Muscle of arm (tissue), 12 donors: ENCODE results near the gene DCAF17. TPM values are rescaled to one million over a fixed set of nuclear protein-coding genes. Genes with fewer than 3 reads are reported as not detected.
"Not testable (repeated sequence)": the region's sequence is repeated elsewhere in the genome, so short reads cannot be mapped to it uniquely, and the experiment has no call there.

Source experiments
- DNase-seq: peaks from one replicate; pipeline ENCODE4 v3.0.0-alpha.2; 2013
- polyA plus RNA-seq, 12 donors: library from polyadenylated mRNA; unstranded; fragments of 120-200 nt; gene quantifications; one replicate each; pipeline ENCODE4 v1.2.1, GENCODE V29; 2013; ENCODE audit not compliant: insufficient read length in 12 of 12

DCAF17 gene
- polyA plus RNA-seq, 12 donors = 11.5 to 29.4 (median 17.7) TPM; not detected in 1

DNA sequence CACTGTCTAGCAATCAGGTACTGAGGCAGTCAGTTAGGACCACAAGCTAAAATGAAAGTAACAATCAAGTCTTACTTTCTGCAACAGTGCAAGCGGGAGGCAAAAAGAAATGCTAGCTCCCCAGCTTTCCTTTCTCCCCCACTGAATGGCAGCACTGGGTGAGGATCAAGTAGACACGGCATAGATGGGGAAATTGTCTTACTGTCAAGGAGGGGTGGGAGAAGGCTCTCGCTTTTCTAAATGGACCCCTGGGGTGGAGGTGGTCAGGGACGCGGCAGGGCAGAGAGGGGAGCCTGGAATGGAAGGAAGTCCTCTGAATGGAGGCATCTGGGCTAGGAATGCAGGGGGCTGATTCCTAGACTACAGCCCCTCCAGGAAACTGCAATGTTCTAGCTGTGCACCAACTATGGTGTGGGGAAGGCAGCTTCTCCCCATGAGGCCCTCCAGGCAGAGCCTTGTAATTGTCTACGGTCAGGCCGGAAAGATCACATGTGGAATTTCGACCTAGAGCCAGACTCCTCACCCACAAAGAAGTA is 24.5 kb upstream of the DCAF17 start:
- DNase-seq = no peak

DNA sequence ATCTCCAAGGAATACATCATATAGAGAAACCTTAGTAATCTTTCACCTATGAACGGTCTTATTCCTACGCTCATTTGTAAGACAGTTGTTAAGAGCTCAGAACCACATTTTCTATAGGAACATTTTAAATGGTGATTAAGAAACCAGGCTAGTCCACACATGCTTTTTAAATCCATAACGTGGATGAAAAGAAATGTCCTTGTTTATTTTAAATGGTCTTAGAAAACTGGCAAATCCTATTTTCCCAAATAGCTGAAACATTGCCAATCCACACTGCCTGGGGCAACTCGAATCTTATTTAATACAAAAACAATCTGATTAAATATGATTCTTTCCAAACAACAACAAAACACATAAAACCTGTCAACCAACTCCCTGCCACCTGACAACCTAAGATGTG is 23.9 kb upstream of the DCAF17 start:
- DNase-seq = no peak

DNA sequence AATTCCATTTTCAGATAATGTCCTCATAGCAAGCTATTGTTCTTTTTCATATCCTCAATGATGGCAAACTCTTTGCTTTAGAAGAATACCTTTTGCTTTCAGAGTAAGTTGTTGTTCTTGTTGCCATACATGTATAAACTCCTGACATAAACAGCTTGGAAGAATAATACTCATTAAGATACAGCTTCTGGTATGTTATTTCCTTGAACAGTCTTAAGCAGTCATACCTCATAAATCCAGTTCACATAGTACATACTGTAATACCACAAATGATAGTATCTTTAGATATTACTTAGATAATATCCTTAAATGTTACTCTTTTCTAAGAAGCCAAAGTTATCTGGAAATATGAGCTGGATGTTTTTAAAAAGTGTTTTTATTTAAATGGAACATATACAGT is 23.4 kb upstream of the DCAF17 start:
- no peak for DNase-seq

DNA sequence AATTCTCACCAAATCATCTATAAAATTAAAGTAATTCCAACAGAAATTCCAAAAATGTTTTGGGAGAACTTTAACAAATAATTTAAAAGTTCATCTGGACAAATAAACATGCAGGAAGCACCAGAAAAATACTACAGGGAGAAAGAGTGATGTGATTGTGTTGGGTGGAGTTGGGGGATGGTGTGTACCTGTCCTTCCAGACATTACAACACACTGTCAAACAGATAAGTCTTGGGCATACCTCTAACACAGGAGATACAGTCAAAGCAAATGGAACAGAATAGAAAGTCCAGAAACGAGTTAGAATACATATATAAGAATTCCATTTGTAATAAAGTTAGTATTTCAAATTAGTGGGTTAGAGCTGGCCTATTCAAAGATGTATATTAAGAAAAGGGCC is 22.8 kb upstream of the DCAF17 start:
- no peak for DNase-seq

DNA sequence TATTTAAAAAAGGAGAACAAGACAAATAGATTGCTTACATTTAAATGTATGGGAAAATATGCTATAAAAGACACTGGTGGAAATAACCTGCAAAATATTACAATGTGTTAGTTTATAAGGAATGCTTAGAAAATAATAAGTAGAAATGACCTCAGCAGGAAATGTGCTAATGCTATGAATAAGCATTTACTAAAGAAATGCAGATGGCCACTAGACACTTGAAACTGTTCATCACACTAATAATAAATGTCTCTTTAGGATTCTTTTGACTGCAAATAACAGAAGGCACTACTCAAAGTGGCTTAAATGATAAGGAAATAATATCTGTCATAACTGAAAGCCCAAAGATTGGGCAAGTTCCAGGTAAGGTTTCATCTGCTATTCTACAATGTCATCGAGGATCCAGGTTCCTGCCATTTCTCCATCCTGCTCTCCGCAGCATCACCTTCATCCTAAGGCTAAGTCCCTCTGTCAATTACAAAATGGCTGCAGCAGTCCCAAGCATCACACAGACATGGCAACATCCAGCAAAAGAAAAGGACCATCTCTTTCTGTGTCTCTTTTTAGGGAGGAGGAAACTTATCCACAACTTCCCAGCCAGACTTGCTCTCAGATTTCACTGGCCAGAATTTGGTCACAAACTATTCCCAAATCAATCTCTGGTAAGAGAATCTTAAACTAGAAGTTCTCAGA is 22.1 kb upstream of the DCAF17 start:
- no peak for DNase-seq

DNA sequence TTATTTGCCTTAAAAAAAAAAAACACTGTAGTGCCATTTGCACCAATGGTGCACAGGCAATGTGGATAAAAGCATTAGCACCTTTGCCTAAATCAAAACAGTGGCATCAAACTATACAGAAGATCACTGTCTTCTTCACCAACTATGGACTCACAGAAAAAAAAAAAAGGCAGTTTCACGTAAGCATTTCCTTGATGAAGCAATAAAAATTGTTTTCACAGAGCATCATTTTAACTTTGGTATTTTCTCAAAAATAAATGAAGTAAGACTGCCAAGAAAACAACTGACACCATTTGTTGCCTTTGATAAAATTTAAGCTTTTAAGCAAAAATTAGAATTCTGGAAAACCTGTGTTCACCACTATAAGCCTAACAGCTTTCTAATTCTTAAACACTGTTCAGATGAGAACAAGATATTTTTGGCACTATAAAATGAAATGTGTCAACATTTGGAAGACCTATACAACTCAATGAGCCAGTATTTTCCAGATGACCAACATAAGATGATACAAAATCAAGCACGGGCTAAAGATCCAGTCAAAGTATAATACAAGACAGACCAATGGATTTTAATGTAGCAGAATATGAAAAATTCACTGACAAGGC is 21.4 kb upstream of the DCAF17 start:
- DNase-seq = peak; percentile 53

DNA sequence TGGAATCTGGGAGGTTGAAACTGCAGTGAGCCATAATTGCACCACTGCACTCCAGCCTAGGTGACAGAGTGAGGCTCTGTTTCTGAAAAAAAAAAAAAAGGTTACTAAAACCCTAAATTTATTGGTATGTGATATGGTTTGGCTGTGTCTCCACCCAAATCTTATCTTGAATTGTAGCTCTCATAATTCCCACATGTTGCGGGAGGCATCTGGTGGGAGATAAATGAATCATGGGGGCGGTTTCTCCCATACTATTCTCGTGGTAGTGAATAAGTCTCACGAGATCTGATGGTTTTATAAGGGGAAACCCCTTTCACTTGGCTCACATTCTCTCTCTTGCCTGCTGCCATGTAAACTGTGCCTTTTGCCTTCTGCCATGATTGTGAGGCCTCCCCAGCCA is 19.4 kb upstream of the DCAF17 start:
- DNase-seq = not testable (repeated sequence)

DNA sequence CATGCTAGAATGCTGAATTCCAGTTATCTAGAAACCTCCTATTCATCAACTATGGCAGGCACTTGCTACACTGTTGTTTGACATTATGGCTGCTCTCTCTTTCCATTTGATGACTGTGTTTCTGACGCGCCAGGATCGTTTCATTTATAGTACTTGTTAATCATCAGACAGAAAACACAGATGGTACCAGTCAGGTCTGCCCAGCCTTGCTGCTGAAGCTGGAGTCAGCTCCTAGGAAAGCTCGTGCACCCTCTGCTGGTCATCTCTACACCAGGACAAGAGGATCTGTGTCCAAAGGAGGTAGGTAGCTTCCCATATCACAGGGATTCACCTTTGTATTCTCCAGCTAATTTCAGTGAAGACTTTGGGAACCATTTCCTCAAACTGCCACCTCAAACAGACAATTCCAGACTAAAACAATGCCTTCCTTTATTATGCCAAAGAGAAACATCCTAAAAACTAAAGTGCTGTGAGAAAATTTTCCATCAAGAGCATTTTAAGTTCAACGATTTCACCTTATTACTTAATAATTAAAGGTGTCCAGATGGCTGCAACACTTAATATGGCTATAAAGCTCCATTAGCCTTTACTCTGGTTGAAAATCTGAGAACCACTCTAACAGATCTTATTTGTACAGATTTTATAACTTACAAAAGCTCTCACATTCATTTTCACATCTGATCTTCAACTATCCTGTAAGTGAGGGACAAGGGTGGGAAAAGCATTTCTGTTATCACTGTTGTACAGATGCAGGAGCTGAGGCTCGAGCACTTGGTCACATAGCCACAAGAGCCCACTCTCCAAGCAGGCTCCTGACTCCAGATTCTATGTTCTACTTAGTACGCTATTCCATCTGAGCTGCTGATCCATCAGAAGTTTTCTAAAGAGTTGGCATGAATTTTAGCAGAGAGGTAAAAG is 17.8 kb upstream of the DCAF17 start:
- DNase-seq = peak; percentile 84

DNA sequence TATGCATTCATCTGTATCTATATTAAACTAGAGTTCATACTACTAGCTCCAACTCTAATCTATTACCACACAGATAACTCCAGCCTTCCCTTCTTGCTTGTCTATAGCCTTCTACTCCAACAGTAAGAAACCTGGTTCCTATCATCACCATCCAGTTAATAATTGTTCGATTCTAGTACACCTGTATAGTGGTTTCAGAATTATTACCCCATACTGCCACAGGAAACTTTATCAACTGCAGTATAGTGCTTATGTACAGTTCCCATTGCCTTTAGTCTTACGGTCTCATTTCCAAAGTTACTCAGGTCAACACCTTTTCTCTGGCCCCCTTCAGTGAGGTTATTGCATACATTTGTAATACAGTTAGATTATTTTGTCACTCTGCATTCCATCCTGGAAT is 14.7 kb upstream of the DCAF17 start:
- DNase-seq = no peak

DNA sequence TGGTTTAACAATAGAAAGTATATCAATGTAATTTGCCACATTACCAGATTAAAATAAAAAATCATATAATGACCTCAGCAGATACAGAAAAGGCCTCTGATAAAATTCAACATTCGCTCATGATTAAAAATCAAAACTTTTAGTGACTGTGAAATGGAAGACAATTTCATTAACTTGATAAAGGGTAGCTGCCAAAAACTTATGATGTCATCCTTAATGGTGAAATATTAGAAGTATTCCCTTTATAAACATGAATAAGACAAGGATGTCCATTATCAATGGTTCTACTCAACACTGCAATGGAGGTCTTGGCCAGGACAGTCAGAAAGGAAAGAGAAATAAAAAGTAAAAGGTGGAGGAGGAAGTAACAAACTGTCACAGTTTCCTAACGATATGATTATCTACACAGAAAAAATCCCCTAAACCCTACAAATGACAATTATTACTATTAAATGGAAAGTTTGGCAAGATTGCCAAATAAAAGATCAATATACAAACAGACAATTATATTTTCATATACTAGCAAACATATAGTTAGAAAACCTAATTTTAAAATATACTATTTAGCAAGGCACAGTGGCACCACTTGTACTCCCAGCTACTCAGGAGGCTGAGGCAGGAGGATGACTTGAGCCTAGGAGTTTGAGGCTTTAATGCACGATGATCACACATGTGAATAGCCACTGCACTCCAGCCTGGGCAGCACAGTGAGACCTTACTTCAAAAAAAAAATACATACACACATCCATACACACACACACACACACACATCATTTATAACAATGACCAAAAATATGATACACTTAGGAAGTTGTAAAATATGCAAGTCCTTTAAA is 13.1 kb upstream of the DCAF17 start:
- DNase-seq = no peak

DNA sequence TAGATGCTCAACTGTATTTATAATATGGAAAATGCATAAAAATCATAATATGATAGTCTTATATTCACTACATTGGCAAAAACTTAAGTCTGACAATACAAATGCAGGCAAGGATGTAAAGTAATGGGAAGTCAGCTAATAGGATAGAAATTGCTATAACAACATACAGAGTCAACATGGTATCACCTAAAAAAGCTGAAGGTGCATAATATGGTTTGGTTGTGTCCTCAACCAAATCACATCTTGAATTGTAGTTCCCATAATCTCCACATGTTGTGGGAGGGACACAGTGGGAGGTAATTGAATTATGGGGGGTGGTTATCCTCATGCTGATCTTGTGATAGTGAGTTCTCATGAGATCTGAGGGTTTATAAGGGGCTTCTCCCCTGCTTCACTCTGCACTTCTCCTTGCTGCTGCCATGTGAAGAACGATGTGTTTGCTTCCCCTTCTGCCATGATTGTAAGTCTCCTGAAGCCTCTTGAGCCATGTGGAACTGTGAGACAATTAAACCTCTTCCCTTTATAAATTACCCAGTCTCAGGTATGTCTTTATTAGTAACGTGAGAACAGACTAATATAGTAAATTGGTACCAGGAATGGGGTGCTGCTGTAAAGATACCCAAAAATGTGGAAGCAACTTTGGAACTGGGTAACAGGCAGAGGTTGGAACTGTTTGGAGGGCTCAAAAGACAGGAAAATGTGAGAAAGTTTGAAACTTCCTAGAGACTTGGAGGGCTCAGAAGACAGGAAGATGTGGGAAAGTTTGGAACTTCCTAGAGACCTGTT is 11.1 kb upstream of the DCAF17 start:
- not testable (repeated sequence) for DNase-seq

DNA sequence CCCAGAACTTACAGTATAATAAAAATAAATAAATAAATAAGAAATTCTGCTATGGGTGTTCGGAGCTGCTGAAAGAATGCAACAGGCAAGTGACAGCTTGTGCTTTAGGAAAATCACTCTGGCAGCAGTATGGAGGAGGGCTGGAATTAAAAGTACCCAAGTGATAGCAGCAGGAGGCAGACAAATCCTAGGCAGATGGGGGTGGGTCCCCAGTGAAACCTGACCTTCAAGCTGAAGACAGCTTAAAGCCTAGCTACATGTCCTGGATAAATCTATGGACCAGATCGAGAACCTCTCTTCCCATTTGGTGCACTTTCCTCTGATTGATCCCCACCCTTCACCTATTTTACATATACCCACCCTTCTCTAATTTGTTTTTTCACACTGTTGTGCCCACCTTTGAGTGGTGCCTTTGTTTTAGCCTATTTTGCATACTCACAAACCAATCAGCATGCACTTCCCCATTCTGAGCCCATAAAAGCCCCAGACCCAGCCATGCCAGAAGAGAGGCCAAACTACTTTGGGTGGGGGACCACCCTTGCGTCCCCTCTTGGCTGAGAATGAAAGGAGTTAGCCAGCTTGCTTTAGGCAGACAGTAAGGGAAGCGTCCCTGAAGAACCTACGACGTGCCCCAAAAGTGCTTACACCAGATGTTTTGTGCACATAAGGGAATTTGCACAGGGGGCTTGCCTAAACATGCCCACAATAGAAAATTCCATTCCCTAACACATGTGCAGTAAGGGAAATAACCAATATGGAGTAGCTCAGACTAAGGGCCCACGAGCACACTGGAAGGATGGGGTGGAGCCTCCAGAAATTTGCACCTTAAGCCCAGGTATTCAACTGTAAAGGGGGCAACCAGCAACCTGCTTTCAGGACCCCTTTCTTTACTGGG is 3.3 kb upstream of the DCAF17 start:
- no peak for DNase-seq

DNA sequence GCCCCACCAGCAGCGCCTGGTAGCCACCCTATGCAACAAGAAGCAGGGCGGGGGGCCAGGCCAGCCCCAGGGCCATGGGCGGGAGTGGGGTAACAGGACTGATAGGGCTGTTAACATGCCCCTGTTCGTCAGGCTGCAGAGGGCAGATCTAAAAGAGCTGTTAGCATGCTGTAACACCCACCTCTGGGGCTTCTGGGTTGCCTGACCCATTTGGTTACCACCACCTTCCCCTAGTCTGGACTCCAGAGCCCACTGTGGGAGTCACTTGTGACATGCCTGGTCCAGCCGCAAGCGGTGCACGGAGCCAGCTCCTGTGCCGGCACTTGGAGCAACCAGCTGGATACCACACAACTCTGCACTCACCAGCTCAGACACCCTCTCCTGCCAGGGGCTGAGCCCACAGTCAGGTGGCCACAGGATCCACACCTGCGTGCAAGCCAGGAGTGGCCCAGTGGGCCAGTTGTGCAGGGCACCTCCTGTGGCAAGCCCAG is 2.3 kb upstream of the DCAF17 start:
- DNase-seq = no peak

DNA sequence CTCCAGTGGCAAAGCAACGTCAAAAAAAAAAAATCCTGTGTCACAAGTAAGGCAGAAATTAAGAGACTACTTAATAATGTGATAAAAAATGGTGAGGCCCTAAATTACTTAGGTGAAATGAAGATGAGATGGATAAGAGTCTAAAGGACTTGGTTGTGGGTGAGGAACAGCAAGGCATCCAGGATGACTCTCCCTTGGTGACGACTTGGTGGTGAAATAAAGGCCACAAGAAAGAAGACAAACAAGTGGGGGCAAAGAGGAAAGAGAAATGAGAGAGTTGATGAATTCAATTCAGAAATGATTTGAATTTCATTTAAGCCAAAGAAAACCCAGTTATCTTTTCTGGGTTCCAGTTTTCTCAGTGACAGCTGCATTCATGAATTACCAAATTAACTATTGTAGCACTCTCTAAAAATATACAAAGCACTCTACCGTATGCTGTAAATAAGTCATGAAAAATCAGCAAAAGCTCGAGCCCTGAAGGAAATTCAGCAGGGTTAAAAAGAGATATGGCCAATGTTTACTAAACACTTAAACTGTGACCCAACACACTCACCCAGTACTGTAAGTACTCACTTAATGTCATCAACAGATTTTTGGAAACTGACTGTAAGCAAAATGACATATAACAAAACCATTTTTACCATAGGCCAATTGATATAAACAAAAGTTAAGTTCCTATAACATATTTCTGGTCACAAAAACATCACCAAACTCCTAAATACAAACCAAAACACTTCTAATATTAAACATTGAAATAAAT is 1.6 kb upstream of the DCAF17 start:
- no peak for DNase-seq

DNA sequence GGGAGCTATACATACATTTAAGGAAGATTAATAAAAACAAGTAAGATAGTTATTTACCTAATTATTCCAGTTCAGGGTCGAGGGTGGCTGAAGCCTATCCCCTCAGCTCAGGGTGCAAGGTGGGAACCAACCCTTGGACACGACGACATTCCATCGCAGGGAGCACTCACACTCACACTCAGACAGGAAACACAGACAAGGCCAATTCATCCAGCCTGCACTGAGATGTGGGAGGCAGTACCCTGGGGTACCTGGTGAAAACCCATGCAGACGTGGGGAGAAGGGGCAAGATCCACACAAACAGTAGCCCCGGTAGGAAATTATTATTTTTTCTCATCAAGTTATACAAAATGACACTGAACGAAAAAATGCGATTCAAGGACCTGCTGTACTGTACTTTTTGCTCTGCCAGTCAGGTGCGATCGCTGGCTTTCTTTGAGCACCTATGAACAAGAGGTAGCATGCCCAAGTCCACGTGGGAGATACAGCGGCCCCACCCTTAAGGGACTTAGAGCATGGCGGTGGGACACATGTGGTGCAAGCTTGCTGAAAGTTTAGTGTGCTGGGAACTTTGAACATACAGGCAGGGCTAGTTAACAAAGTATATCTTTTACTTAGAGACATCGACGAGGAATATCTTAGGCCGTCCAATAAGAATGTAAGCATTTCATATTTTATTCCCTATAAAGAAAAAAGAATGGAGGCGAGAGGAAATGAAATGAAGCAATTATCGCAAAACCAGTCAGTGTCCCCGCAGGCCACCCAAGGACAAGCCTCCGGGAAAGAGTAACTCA is 860 bp upstream of the DCAF17 start:
- DNase-seq = no peak

DNA sequence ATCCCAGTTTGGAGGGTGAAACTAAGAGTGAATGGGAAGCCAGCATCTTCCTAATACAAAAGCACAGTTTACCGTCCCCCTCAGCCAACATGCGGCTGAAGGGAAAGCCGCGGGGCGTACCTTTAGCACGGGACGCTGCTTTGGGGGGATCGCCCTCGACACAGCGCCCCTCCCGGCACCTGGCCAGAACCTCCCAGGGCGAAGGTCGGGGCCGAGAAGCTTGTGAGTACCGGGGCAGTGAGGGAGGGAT is 338 bp upstream of the DCAF17 start, which contains the start of gene METTL8:
METTL8 (minus strand) TSS at position 228 of the 250 bp plus-strand sequence. CDS start 41,805 bp downstream, outside the sequence.
- no peak for DNase-seq

DNA sequence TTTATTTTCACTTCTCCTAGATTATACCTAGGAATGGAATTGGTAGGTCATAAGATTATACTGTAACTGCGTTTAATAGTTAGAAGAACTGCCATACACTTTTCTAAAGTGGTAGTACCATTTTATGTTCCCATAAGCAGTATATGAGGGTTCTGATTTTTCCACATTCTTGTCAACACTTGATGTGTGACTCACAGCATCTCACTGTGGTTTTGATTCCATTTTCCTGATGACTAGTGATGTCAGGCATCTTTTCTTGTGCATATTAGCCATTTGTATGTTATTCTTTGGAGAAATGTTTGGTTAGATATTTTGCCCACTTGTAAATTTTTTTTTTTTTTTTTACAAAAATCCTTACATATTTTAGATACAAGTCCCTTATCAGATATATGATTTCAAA is 2.3 kb downstream of the DCAF17 start:
- DNase-seq = no peak

DNA sequence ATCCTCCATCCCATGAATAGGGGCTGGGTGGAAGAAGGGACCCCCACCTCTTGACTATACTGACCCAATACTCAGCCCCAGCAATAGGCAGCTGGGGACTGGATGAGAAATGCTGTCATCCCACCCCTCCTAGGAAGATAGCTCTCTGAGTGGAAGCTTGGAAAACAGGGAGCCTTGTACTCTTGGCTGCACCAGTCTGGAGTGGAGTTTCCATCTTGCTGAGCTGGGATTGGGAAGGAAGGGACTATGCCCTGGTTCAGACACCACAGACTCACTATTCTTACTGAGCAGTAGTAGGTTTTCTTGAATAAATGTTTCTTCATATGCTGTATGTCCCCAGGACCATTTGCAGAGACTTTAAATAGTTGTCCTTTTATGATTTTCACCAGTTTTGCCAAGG is 7.4 kb downstream of the DCAF17 start:
- no peak for DNase-seq
